Embryonic facial prominence (tissue), 1 donor: Measurements from ENCODE around the gene SRMS.

ENCODE experiments used
- DNase-seq: peaks from one replicate; pipeline ENCODE4 v3.0.0-alpha.2; 2016; ENCODE audit errors: extremely low spot score

The SRMS gene

DNA sequence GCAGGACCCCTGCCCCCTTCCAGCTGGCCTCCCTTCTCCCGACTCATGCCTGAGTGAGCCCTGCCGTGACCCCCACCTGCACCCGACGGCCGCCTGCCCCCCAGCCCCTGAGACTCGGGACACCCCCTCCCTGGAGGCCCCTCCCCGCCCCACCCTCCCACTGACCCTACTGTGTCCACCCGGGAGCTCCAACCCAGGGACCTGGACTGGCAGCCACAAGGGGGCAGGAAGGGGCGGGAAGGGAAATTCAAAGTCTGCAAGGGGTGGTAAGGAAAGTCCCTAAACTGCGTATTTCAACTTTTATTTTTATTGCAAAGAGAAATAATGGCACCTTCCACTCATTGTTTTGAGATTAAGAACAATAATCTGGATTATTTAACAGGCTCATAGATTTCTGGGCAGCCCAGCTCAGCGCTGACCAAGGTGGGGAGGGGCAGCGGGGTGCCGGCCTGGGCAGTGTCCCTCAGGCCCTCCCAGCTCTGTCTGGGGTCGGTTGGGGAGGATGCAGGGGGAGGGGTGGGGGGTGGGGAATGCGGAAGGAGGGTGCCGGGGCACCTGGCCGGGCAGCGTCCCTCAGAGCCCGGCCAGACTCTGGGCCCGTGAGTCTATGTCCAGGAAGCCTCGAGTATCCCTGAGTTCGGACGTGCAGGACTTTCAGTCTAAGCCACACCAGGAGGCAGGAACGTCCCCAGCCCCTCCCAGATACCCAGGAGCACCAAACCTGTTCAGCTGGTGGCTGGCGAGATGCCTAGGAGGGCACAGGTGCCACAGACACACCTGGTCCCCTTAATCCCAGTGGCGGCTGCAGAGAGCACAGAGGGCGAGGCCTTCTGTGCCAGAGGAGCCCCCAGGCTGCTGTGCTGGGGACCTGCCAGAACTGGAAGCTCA, 9.1 kb downstream of the SRMS start:
- no peak for DNase-seq

DNA sequence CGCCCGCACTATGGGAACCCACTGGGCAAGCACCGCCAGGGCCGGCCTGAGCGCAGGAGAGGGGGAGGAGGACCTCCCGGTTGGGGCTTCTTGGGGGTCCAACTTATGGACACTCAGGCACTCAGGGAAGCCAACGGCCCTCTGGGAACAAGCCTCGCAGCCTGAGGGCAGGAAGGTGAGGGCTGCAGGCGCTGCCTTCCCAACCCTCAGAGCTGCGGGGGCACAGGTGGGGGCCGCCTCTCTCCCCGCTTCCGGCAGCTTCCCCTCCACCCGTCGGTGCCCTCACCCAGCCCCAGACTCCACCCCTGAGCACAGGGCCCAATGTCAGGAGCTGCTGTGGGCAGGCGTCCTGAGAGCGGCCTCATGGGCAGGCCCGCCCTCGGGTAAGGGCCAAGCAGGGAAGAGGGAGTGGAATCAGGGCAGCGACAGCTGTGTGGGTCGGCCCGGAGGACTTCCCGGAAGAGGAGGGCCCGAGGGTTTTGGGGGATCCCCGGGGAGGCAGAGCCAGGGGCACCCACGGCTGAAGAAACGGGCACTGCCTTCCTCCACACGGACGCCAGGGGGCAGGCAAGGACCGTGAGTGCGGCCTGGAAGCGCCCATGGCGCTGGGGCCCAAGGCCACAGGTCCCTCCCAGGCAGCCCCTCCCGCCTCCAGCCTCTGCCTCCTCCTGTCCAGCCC, 9.9 kb downstream of the SRMS start:
- DNase-seq: no peak

DNA sequence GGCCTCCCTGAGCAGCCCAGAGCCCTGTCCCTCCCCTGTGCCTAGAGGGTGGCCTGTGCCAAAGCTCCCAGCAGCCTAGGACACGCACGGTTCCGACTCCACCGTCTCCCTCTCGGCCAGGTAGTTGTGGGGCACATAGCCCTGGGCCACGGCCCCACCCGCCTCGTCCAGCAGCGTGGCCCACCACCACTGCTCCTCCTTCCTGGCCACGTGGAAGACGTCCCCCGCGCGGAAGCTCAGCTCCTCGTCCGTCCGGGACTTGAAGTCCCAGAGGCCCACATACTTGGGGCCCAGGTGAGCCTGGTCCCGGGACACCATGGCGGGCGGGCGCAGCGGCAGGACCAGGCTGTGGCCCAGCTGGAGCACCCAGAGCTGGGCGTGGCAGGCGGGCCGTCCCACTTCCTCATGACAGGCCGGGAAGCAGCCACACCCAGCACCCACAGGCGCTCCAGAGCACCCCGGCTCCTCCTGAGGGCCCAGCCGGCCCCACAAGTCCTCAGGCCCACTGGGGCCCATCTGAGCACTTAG, 10.5 kb downstream of the SRMS start, which contains the start of gene PTK6:
TSS of gene PTK6 (minus strand) at position 380 of the 528 bp plus-strand sequence. CDS start at position 318, 62 bp downstream.
- DNase-seq: no peak

DNA sequence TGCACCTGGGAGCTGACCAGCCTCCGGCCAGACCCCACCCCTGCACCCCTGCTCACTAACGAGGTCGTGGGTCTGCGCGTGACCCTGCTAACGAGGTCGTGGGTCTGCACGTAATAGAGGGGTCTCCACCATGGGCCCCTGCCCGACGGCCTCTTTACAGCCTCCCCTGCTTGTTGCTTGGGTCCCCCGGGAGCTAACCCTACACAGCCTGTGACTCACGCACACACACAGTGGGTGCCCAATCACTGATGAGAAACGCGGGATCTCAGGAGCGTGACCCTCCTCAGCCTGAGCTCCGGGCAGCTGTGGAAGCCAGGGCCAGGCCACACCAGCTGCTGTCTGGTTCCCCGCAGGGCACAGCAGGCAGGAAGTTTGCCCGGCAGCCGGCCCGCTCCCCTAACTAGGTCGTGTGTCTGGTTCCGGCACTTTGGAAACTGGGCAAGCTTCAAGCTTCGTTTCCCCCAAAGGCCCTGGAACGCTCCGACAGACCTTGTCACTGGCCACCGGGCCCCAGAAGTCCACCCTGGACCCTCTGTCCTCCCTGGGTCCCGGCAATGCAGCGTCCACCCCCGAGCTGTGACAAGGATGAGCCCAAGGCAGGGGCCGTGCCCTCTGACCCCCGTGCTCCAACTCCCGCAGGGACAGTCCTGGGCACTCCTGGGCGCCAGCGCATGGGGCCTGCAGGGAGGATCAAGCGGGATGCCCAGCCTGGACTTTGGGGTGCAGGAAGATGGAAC, 11.1 kb downstream of the SRMS start:
- no peak for DNase-seq

DNA sequence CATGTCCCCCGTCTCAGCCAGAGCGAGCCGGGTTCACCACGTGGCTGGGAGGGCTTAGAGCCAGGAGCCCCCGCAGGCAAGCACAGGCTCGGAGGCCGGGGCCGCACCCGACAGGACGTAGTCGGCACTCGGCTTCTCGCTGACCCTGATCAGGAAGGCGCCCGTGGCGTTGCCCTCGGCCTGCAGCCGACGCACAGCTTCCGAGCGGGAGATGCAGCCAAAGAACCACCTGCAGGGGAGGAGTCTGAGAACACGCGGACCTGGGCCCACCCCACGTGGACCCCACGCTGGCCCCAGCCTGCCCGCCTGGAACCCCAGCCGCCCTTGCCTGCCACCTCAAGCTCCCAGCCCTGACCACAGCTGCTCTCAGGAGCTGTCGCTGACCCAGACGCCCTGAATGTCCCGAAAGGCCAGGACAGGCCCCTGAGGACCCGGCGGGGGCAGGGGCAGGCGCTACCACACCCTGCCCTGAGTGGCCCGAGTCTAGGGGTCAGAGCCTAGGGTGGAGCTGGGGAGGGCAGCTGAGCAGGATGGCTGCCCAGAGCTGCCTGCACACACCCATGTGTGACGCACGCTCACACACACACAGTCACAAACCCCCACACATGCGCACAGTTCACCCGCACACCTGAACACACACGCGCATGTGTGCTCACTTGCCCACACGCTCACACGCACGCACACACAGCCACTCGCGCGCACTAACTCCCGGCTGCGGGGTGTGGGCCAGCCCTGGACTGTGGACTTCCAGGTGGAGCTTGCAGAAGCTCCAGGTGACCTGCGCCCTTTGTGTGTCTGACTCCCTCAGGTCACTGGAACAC, 12.5 kb downstream of the SRMS start:
- DNase-seq: no peak

DNA sequence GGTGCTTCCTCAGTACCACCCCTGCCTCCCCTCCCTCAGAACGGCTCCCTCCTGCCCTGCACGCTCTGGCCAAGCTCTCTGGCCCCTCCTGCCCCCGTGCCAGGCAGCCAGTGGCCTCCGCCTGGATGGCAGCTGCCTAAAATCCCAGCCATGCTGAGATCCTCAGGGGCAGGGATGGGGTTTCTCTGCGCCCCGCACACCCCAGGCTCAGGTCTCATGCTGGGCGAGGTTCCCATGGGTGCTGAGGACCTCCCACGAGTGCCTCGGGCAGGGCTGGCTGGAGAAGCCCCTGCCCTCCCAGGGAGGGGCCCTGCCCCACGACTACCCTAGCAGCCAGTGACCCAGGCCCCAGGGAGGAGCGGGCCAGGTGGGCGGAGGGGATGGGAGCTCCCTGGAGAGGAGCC, 13.1 kb downstream of the SRMS start:
- DNase-seq: no peak

DNA sequence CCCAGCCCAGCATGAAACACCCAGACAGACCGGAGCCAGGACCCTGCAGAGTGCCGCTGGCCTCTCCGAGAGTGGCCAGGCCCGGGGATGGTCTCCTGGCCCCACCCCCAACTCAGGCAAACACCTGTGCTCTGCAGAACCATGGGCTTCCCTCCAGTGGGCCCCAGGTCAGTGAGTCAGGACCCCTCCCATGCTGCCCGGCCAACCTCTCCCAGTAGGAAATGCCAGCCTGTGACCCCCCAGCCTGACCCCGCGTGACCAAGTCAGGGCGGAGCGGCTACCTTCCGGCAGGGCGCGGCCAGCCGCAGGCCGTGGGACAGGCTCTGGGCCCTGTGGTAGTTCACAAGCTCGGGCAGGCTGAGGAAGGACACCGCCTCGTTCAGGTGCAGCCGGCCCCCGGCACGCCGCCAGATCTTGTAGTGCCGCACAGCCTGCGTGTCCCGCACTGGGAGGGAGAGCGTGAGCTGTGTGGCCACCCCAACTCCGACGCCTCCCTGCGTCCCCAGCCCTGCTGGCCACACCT, 13.6 kb downstream of the SRMS start:
- no peak for DNase-seq

DNA sequence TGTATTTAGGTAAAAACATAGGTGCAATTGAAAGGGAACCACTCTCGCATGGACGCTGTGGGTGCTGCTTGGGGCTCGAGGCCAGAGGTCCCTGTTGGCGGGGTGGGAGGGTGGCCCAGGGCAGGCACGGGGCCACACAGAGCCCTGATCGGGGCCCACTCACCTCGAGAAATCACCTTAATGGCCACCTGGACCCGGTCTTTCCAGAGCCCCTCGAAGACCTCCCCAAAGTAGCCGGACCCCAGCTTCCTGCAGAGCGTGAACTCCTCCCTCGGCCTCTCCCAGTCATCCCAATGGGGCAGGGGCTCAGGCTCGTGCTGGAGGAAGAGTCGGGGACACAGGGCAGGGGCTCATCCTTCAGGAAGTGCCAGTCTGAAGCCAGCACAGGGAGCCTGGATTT, 14.2 kb downstream of the SRMS start:
- DNase-seq: no peak

DNA sequence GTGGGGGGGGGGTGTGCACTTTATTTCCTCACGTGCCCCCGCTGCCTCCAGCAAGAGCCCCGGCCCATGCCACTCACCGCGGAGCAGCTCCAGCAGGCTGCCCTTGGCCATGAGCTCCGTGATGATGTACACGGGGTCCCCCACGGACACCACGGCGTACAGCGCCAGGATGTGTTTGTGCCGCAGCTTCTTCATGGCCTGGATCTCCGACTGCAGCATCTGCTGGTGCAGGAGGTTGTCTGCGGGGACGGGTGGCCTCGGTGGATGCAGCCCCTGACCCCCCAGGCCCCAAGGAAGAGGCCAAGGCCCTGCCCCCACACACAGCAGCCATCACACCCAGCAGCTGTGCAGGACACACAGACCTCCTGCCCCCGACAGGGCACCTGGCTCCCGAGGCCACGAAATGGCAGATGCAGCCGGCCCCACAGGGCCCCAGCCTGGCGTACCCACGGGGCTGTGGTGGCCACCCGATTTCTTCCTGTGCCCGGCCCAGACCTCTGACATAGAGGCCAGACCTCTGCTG, 15.0 kb downstream of the SRMS start:
- no peak for DNase-seq

DNA sequence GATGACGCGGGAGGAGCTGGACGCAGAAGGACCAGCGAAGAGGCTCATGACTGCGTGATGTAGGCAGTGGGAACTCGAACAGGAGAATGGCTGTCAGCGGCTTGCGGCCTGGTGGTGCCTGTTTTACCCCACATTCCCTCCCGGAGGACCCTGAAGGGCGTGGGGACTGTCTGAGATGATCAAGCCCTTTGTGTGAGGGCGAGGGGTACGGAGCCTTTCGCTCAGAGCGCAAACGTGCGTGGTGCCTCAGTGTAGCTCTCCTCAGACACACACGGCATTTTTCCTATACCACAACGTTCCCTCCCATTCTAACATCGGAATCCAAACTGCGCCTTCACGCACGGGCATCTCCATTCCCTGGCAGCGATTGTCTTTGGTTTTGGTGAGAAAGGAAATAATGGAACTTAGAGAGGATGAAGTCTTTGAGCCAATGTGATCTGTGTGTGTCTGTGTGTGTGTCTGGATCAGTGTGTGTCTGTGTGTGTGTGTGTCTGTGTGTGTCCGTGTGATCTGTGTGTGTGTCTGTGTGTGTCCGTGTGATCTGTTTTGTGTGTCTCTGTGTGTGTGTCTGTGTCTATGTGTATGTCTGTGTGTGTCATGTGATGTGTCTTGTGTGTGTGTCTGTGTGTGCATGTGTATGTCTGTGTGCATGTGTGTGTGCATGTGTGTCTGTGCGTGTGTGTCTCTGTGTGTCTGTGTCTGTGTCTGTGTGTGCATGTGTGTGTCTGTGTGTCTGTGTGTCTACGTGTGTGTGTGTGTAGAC, 15.7 kb downstream of the SRMS start:
- DNase-seq: no peak

DNA sequence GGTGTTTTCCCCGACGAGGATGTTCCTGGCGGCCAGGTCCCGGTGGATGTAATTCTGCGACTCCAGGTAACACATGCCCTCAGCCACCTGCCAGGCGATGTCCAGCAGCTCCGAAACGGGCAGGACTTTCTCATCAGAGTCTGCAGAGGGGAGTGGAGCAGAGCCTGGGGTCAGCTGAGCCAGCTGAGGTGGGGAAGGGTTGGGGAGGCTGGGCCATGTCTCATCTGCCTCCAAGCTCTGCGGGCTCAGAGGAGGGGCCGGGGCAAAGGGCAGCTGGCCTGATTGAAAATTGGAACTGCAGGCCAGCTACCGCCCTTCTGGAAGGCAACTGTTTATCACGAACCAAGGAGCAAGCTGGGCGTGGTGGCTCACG, 16.8 kb downstream of the SRMS start:
- no peak for DNase-seq

DNA sequence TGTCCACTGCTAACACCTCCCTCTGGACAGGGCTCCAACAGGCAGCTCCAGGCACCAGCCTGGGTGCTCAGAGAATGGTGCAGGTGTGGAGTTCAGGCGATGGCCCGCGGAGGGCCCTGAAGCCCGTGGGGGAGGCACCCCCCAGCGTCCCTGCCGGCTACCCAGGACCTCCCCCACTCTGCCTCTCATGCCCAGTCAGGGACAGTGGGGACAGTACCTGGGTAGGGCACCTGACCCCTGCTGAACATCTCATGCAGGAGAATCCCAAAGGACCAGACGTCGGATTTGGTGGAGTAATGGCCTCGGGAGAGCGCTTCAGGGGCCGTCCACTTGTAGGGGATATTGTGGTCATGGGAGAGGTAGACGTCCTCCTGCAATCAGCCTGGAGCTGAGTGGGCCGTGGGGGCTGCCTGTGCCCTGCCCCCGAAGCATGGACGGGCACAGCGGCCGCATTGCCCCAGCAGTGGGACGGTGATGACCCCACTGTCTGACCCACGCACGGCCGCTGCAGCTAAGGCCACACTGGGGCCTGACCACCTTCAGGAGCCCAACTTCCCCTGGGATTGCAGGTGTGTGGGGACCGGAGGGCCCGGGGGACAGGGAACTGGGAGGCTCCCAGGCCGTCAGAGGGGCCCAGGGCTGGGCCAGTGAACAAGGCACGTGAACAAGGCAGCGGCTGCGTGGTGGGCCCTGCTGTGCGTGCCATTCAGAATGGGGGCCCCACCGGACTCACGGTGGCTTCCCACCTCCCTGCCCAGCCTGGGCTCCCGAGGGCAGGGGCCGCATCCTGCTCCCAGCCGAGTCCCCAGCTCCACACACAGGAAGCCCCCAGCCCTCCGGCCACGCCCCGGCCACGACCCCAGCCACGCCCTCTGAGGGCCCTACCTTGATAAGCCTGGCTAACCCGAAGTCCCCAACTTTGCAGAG, 17.4 kb downstream of the SRMS start:
- DNase-seq: no peak

DNA sequence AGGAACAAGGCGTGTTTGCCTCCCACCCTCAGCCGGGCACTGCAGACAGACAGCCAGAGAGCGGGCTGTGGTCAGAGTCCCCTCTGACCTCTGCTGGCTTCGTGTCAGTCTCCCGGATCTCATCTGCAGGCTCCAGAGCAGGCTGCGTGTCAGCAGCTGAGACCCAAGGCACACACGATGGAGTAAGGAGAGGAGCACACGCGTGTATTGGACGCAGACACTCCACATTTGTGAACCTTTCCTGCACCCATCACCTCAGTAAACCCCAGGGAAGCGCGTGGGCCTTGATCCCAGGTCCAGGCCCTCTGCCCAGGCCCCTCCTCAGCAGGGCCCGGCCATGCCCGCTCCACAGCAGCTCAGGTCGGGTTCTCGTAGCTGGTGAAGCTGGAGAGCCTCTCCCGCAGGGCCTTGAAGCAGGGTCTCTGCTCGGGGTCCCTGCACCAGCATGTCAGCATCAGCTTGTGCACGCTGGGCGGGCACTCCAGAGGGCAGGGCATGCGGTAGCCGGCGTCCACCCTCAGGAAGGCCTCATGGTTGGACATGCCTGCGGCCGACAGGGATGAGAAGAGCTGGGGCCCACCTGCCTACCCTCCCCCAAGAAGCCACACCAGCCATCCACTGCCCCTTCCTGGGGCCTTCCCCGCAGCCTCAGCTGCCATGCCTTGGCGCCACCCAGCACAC, 18.2 kb downstream of the SRMS start:
- no peak for DNase-seq

DNA sequence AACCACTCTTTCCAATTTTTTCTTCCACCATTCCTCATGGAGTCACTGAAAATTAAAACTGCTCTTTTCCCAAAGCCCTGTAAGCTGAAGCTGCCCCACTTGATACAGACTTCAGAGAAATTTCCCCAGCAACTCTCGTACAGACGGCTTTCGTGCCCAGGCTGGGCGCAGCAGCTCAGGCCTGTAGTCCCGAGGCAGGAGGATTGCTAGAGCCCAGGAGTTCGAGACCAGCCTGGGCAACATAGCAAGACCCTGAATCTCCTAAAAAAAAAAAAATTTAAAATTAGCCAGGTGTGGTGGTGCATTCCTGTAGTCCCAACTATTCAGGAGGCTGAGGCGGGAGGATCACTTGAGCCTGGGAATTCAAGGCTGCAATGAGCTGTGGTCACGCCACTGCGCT, 20.4 kb downstream of the SRMS start:
- DNase-seq: no peak

DNA sequence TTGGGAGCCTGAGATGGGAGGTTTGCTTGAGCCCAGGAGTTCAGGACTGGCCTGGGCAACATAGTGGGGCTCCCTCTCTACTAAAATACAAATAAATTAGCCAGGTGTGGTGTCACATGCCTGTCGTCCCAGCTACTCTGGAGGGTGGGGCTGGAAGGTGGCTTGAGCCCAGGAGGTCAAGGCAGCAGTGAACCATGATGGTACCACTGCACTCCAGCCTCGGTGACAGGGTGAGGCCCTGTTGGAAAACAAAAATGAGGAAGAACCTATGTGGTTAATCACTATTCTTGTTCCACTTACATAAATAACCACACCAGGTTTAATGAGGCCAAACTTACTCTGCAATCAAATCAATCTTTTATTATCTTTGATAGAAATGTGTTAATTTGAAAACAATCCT, 21.6 kb downstream of the SRMS start:
- DNase-seq: no peak

DNA sequence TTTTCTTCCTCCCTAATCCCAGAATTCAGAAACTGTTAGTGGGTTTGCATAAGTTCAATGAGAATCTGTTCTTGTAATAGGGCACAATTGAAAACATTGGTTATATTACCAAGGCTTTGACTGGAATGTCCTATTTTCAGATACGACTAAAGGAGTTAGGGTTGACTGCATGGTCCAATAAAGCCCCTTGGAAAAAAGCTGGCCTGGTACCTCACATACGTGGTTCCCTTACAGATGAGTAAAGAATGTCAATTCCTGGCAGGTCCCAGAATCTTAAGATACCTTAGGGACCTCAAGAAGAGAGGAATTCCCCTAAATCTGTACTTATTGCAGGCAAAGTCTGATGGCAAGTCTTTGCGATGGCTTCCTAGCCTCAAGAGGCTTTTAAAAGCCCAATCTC, 22.4 kb downstream of the SRMS start:
- no peak for DNase-seq

DNA sequence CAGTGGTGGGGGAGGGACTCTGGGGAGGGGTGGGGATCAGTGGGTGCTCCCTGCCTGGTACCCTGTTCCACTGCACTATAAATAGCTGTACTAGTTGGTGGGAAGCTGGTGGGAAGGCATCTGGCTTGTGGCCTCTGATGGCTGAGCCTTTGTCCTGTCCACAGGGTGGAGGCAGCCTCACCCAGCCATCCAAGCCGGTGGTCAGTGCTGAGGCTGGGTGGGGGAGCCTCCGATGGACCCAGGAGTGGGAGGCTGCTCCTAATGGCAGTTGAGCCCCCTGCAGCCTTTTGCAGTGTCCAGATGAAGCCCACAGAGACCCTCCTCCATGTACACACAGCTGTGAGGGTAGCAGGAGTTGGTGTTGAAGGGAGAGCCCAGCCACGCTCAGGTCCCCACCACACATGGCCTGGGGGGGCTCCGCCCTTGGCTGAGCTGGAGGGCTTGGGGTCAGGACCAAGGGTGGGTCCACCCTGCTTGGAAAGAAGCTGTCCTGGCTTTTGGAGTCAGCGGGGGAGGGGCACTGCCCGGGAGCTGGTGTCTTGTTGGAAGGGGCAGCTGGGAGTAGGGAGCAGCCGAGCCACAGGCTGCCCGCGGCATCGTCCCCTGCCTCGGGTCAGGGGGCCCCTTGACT, 24.5 kb downstream of the SRMS start:
- no peak for DNase-seq
